Astrocyte (in vitro differentiated cells and primary cell): ENCODE results near the gene TNRC6C. TPM values are rescaled to one million over a fixed set of nuclear protein-coding genes. Genes with fewer than 3 reads are reported as not detected.

Source experiments
- DNase-seq: peaks from one replicate; pipeline ENCODE4 v3.0.0-alpha.2; 2010; ENCODE audit warnings: low read depth
- FAIRE-seq: peaks from 2 replicates; lab custom pipeline; 2011; peaks lifted over from hg19 to GRCh38; lab: Jason Lieb, UNC
- H2AFZ ChIP-seq: 2 replicates; pipeline ENCODE4 v1.6.0; 2012; ENCODE audit warnings: low read depth, low read length, inconsistent platforms
- H3K27ac ChIP-seq: 2 replicates; pipeline ENCODE4 v1.5.1; 2011; ENCODE audit warnings: low read depth, low read length, inconsistent platforms
- H3K27me3 ChIP-seq: 2 replicates; pipeline ENCODE4 v1.6.0; 2011; ENCODE audit warnings: low read length, inconsistent platforms; ENCODE audit not compliant: insufficient read depth
- H3K36me3 ChIP-seq: 2 replicates; pipeline ENCODE4 v1.5.1; 2011; ENCODE audit warnings: low read length, inconsistent platforms; ENCODE audit not compliant: insufficient read depth
- H3K4me1 ChIP-seq: 2 replicates; pipeline ENCODE4 v1.5.1; 2011; ENCODE audit warnings: low read length, inconsistent platforms; ENCODE audit not compliant: insufficient read depth
- H3K4me2 ChIP-seq: 2 replicates; pipeline ENCODE4 v1.6.0; 2012; ENCODE audit warnings: low read length, inconsistent platforms
- H3K4me3 ChIP-seq: 2 replicates; pipeline ENCODE4 v1.5.1; 2011; ENCODE audit warnings: low read depth, mild to moderate bottlenecking, low read length, inconsistent platforms; ENCODE audit not compliant: insufficient read depth
- H3K79me2 ChIP-seq: 2 replicates; pipeline ENCODE4 v1.6.0; 2012; ENCODE audit warnings: mild to moderate bottlenecking, low read length, inconsistent platforms; ENCODE audit not compliant: insufficient read depth
- H3K9ac ChIP-seq: 2 replicates; pipeline ENCODE4 v1.6.0; 2012; ENCODE audit warnings: mild to moderate bottlenecking, low read length, inconsistent platforms
- H3K9me3 ChIP-seq: 2 replicates; pipeline ENCODE4 v1.5.1; 2012; ENCODE audit warnings: low read depth, mild to moderate bottlenecking, low read length, inconsistent platforms; ENCODE audit not compliant: insufficient read depth
- H4K20me1 ChIP-seq: 2 replicates; pipeline ENCODE4 v1.6.0; 2012; ENCODE audit warnings: low read length, inconsistent platforms; ENCODE audit not compliant: insufficient read depth
- H3K27ac Mint-ChIP-seq: one replicate; pipeline ENCODE4 v1.8.0; 2021; ENCODE audit warnings: mild to moderate bottlenecking, mixed read lengths; ENCODE audit not compliant: unreplicated experiment
- H3K27me3 Mint-ChIP-seq: one replicate; pipeline ENCODE4 v1.8.0; 2021; ENCODE audit warnings: low read depth, mixed read lengths; ENCODE audit not compliant: unreplicated experiment
- H3K36me3 Mint-ChIP-seq: one replicate; pipeline ENCODE4 v1.8.0; 2021; ENCODE audit warnings: low read depth, mixed read lengths; ENCODE audit not compliant: unreplicated experiment
- H3K4me1 Mint-ChIP-seq: one replicate; pipeline ENCODE4 v1.8.0; 2021; ENCODE audit warnings: low read depth, mixed read lengths; ENCODE audit not compliant: unreplicated experiment
- H3K4me3 Mint-ChIP-seq: one replicate; pipeline ENCODE4 v1.8.0; 2021; ENCODE audit warnings: mild to moderate bottlenecking, moderate library complexity, mixed read lengths; ENCODE audit not compliant: unreplicated experiment
- H3K9me3 Mint-ChIP-seq: one replicate; pipeline ENCODE4 v1.8.0; 2021; ENCODE audit warnings: mild to moderate bottlenecking, mixed read lengths; ENCODE audit not compliant: unreplicated experiment
- CTCF ChIP-seq: IDR thresholded peaks from 2 replicates; pipeline ENCODE4 v1.5.1; 2011; ENCODE audit warnings: low read depth, mild to moderate bottlenecking, inconsistent platforms, low read length, moderate library complexity; ENCODE audit not compliant: insufficient read depth
- EZH2 ChIP-seq: IDR thresholded peaks from 2 replicates; pipeline ENCODE4 v1.6.1; 2012; ENCODE audit warnings: mild to moderate bottlenecking, low read length, inconsistent platforms; ENCODE audit not compliant: insufficient read depth
- total RNA-seq: library from RNA; stranded (reverse); gene quantifications from 2 replicates; pipeline ENCODE4 v1.2.1, GENCODE V29; 2021

Gene TNRC6C
- total RNA-seq, 1 donor from 2014 or later = 7.3 TPM

GRCh38 chr17:78127239-78127887 is 168.9 kb downstream of the TNRC6C start:
- Histone ChIP-seq H3K4me2 (peak overlapping the region; percentile 84), H3K9me3 (no peaks in the 10 kb centered on the region), H4K20me1 (no peaks in the 10 kb centered on the region), H3K27me3 (peaks cover 12% of the 10 kb centered on the region), H3K79me2 (no peaks in the 10 kb centered on the region), H3K4me1 (peaks cover 11% of the 10 kb centered on the region), H3K4me3 (peak overlapping the region; percentile 10), H3K36me3 (no peaks in the 10 kb centered on the region), H3K9ac (no peak overlapping the region), H3K27ac (no peak overlapping the region), H2AFZ (peak overlapping the region; percentile 41)
- FAIRE-seq = no peak
- H3K27me3 Mint-ChIP-seq = peaks cover 5% of the 10 kb centered on the region
- no peaks in the 10 kb centered on the region for H3K9me3 Mint-ChIP-seq
- H3K4me1 Mint-ChIP-seq = peaks cover 2% of the 10 kb centered on the region
- no peak overlapping the region for H3K27ac Mint-ChIP-seq
- peak overlapping the region; percentile 86 for H3K4me3 Mint-ChIP-seq
- peaks cover 4% of the 10 kb centered on the region for H3K36me3 Mint-ChIP-seq
- no peak for DNase-seq
- TF ChIP-seq EZH2 (no peak), CTCF (no peak)

GRCh38 chr17:78127888-78128550 is 169.5 kb downstream of the TNRC6C start:
- peak overlapping the region; percentile 75 for H3K27ac Mint-ChIP-seq
- peak overlapping the region; percentile 56 for H2AFZ ChIP-seq
- peak overlapping the region; percentile 31 for H3K9ac ChIP-seq

More at GRCh38 chr17:78127888-78128550, 169.5 kb downstream of the TNRC6C start:
- Mint-ChIP-seq H3K4me1 (peaks cover 2% of the 10 kb centered on the region), H3K36me3 (peaks cover 4% of the 10 kb centered on the region), H3K27me3 (peaks cover 5% of the 10 kb centered on the region), H3K4me3 (peak overlapping the region; percentile 86), H3K9me3 (no peaks in the 10 kb centered on the region)
- FAIRE-seq (no peak), DNase-seq (no peak)
- peak; percentile 71 for TF ChIP-seq EZH2
- no peak for TF ChIP-seq CTCF
- Histone ChIP-seq H3K27ac (no peak overlapping the region), H3K4me2 (peak overlapping the region; percentile 84), H4K20me1 (no peaks in the 10 kb centered on the region), H3K9me3 (no peaks in the 10 kb centered on the region), H3K36me3 (no peaks in the 10 kb centered on the region), H3K4me1 (peaks cover 11% of the 10 kb centered on the region), H3K4me3 (peak overlapping the region; percentile 54), H3K79me2 (no peaks in the 10 kb centered on the region), H3K27me3 (peaks cover 12% of the 10 kb centered on the region)
